GM18517 (cell line): ENCODE results near the gene PYROXD2.
"Not testable (repeated sequence)": the region's sequence is repeated elsewhere in the genome, so short reads cannot be mapped to it uniquely, and the experiment has no call there.

Source experiments
- ATAC-seq: cut with Tn5 transposase; IDR thresholded peaks from one replicate; pipeline ENCODE4 v1.9.1; 2021; ENCODE audit warnings: mild to moderate bottlenecking, moderate library complexity; ENCODE audit not compliant: unreplicated experiment

Gene PYROXD2

GRCh38 chr10:98396096-98397063 lies 18.6 kb downstream of the PYROXD2 start:
- ATAC-seq, result no peak

- ATAC-seq, result no peak
Observed at GRCh38 chr10:98394851-98395440, 20.0 kb downstream of the PYROXD2 start.

GRCh38 chr10:98391578-98391991 lies 23.4 kb downstream of the PYROXD2 start:
- no peak for ATAC-seq

GRCh38 chr10:98391065-98391464 lies 23.9 kb downstream of the PYROXD2 start:
- ATAC-seq, result no peak

- no peak for ATAC-seq
Observed at GRCh38 chr10:98390406-98390805, 24.6 kb downstream of the PYROXD2 start.

GRCh38 chr10:98389398-98389797 lies 25.6 kb downstream of the PYROXD2 start:
- ATAC-seq, result no peak

- ATAC-seq, result no peak
Observed at GRCh38 chr10:98388101-98388655, 26.8 kb downstream of the PYROXD2 start.

GRCh38 chr10:98384531-98385133 lies 30.4 kb downstream of the PYROXD2 start:
- no peak for ATAC-seq

- no peak for ATAC-seq
Observed at GRCh38 chr10:98383869-98384268, 31.1 kb downstream of the PYROXD2 start.

- ATAC-seq, result not testable (repeated sequence)
Observed at GRCh38 chr10:98383134-98383667, 31.8 kb downstream of the PYROXD2 start.

- ATAC-seq, result no peak
Observed at GRCh38 chr10:98382691-98383101, 32.3 kb downstream of the PYROXD2 start.

GRCh38 chr10:98380493-98381339 lies 34.3 kb downstream of the PYROXD2 start:
- no peak for ATAC-seq

GRCh38 chr10:98378722-98379121 lies 36.3 kb downstream of the PYROXD2 start:
- ATAC-seq, result no peak

GRCh38 chr10:98377536-98377935 lies 37.4 kb downstream of the PYROXD2 start:
- no peak for ATAC-seq

GRCh38 chr10:98377001-98377400 lies 38.0 kb downstream of the PYROXD2 start:
- ATAC-seq, result no peak

GRCh38 chr10:98376485-98376884 lies 38.5 kb downstream of the PYROXD2 start:
- no peak for ATAC-seq

GRCh38 chr10:98374217-98374985 lies 40.6 kb downstream of the PYROXD2 start:
- ATAC-seq, result no peak

- ATAC-seq, result no peak
Observed at GRCh38 chr10:98373260-98374040, 41.5 kb downstream of the PYROXD2 start.
